Astrocyte (in vitro differentiated cells and primary cell): ENCODE data around the gene SEMA4D.

Experiments
- EZH2 ChIP-seq: IDR thresholded peaks from 2 replicates; pipeline ENCODE4 v1.6.1; 2012; ENCODE audit warnings: mild to moderate bottlenecking, low read length, inconsistent platforms; ENCODE audit not compliant: insufficient read depth
- TF ChIP-seq, protein P1 (sequence below): IDR thresholded peaks from 2 replicates; pipeline ENCODE4 v1.5.1; 2011; ENCODE audit warnings: low read depth, mild to moderate bottlenecking, inconsistent platforms, low read length, moderate library complexity; ENCODE audit not compliant: insufficient read depth

DNA sequence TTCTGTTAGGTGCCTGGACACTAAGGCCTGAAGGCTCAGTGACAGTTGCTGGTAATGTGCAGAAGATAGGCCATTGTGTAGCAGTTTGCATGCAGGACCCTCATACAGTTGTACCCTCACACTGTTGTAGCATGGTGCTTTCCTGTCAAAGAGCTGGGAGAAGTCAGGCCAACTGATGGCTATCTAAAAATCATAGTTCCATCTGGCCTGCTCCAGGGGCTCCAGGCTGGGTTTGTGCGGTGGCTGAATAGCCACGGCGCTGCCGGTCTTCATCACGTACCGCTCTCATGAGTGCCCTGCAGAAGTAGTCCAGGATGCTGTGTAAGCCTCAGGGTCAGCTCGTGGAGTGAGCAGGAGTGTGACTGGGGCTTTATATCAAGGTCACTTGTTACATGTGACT lies 167.4 kb downstream of the SEMA4D start:
- TF ChIP-seq, protein P1, sequence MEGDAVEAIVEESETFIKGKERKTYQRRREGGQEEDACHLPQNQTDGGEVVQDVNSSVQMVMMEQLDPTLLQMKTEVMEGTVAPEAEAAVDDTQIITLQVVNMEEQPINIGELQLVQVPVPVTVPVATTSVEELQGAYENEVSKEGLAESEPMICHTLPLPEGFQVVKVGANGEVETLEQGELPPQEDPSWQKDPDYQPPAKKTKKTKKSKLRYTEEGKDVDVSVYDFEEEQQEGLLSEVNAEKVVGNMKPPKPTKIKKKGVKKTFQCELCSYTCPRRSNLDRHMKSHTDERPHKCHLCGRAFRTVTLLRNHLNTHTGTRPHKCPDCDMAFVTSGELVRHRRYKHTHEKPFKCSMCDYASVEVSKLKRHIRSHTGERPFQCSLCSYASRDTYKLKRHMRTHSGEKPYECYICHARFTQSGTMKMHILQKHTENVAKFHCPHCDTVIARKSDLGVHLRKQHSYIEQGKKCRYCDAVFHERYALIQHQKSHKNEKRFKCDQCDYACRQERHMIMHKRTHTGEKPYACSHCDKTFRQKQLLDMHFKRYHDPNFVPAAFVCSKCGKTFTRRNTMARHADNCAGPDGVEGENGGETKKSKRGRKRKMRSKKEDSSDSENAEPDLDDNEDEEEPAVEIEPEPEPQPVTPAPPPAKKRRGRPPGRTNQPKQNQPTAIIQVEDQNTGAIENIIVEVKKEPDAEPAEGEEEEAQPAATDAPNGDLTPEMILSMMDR, result no peak
- TF ChIP-seq EZH2, result no peak
